ENCODE results near the gene MID1.

The MID1 gene

DNA sequence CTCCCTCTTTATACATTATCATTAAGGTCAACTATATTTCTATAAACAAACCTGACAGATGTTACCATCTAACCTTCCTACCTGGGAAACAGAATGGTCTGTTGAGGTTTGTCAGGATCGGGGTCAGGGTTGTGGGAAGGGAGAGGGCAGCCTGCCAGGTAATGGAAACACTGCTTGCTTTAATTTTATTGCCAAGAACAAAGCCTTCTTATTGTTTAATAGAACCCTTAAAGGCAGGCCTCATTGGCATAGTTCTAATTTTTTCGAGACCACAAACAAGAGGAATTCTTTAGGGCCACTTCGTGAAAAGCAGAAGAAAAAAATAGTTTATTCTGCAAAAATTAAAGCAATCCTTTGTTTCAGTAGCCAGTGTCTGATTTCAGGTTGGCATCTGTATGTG, 113.2 kb downstream of the MID1 start:
- H3K27ac ChIP-seq (ENCODE audit: low read length): no peak overlapping the region
- no peaks in the 10 kb centered on the region for H4K20me1 ChIP-seq (ENCODE audit: insufficient read depth, low read length)
- H3K4me2 ChIP-seq (ENCODE audit: low read length): no peak overlapping the region
- H3K36me3 ChIP-seq (replicated peaks; ENCODE audit: low read depth, low read length): no peaks in the 10 kb centered on the region
- no peaks in the 10 kb centered on the region for H3K27me3 ChIP-seq (ENCODE audit: low read depth, low read length)
- no peak for TF ChIP-seq EZH2phosphoT487 (IDR thresholded peaks at IDR 0.05; ENCODE audit: low read depth)
- TF ChIP-seq, protein P1, sequence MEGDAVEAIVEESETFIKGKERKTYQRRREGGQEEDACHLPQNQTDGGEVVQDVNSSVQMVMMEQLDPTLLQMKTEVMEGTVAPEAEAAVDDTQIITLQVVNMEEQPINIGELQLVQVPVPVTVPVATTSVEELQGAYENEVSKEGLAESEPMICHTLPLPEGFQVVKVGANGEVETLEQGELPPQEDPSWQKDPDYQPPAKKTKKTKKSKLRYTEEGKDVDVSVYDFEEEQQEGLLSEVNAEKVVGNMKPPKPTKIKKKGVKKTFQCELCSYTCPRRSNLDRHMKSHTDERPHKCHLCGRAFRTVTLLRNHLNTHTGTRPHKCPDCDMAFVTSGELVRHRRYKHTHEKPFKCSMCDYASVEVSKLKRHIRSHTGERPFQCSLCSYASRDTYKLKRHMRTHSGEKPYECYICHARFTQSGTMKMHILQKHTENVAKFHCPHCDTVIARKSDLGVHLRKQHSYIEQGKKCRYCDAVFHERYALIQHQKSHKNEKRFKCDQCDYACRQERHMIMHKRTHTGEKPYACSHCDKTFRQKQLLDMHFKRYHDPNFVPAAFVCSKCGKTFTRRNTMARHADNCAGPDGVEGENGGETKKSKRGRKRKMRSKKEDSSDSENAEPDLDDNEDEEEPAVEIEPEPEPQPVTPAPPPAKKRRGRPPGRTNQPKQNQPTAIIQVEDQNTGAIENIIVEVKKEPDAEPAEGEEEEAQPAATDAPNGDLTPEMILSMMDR (IDR thresholded peaks at IDR 0.05; ENCODE audit: low read depth, low read length): no peak
- no peaks in the 10 kb centered on the region for H3K4me1 ChIP-seq (ENCODE audit: low read length)
- H3K9me3 ChIP-seq (ENCODE audit: insufficient read depth, low read length): no peaks in the 10 kb centered on the region
- no peaks in the 10 kb centered on the region for H3K79me2 ChIP-seq (ENCODE audit: low read length)
- no peak overlapping the region for H3K9ac ChIP-seq (ENCODE audit: low read length)
- no peak overlapping the region for H3K4me3 ChIP-seq (ENCODE audit: low read length)
- H2AFZ ChIP-seq (ENCODE audit: low read depth, low read length): no peak overlapping the region

GRCh38 chrX:10506781-10507180, 113.6 kb downstream of the MID1 start:
- H2AFZ ChIP-seq (ENCODE audit: low read depth, low read length): no peak overlapping the region
- H3K4me1 ChIP-seq (ENCODE audit: low read length): no peaks in the 10 kb centered on the region
- H3K36me3 ChIP-seq (replicated peaks; ENCODE audit: low read depth, low read length): no peaks in the 10 kb centered on the region
- H3K27me3 ChIP-seq (ENCODE audit: low read depth, low read length): no peaks in the 10 kb centered on the region
- H3K4me3 ChIP-seq (ENCODE audit: low read length): no peak overlapping the region
- no peak overlapping the region for H3K9ac ChIP-seq (ENCODE audit: low read length)
- no peaks in the 10 kb centered on the region for H3K79me2 ChIP-seq (ENCODE audit: low read length)
- no peaks in the 10 kb centered on the region for H3K9me3 ChIP-seq (ENCODE audit: insufficient read depth, low read length)
- H3K4me2 ChIP-seq (ENCODE audit: low read length): no peak overlapping the region
- H4K20me1 ChIP-seq (ENCODE audit: insufficient read depth, low read length): no peaks in the 10 kb centered on the region
- H3K27ac ChIP-seq (ENCODE audit: low read length): no peak overlapping the region
- TF ChIP-seq, protein P1 (IDR thresholded peaks at IDR 0.05; ENCODE audit: low read depth, low read length): no peak
- no peak for TF ChIP-seq EZH2phosphoT487 (IDR thresholded peaks at IDR 0.05; ENCODE audit: low read depth)

DNA sequence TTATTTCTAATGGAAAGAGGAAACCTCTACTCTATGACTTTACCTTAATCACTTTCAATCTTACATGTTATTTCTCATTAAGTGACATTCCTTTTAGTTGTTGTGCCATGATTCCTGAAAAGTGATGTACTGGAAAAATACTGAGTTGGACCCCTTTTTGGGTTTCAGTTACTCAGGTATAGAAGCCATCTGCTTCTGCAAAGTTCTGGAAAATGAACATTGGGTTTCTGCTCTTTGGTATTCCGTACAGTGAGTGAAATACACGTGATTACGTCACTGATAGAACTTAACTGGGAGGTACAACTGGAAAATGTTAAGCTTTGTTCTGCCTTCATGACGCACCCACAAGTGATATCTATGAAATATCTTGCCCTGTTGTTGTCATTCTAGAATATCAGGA, 114.7 kb downstream of the MID1 start:
- H3K9me3 ChIP-seq (ENCODE audit: insufficient read depth, low read length): no peaks in the 10 kb centered on the region
- no peaks in the 10 kb centered on the region for H3K4me1 ChIP-seq (ENCODE audit: low read length)
- no peak for TF ChIP-seq EZH2phosphoT487 (IDR thresholded peaks at IDR 0.05; ENCODE audit: low read depth)
- TF ChIP-seq, protein P1 (IDR thresholded peaks at IDR 0.05; ENCODE audit: low read depth, low read length): no peak
- H3K27ac ChIP-seq (ENCODE audit: low read length): no peak overlapping the region
- no peak overlapping the region for H3K9ac ChIP-seq (ENCODE audit: low read length)
- H3K27me3 ChIP-seq (ENCODE audit: low read depth, low read length): no peaks in the 10 kb centered on the region
- H2AFZ ChIP-seq (ENCODE audit: low read depth, low read length): no peak overlapping the region
- no peaks in the 10 kb centered on the region for H3K79me2 ChIP-seq (ENCODE audit: low read length)
- H4K20me1 ChIP-seq (ENCODE audit: insufficient read depth, low read length): no peaks in the 10 kb centered on the region
- no peak overlapping the region for H3K4me2 ChIP-seq (ENCODE audit: low read length)
- H3K4me3 ChIP-seq (ENCODE audit: low read length): no peak overlapping the region
- H3K36me3 ChIP-seq (replicated peaks; ENCODE audit: low read depth, low read length): no peaks in the 10 kb centered on the region

DNA sequence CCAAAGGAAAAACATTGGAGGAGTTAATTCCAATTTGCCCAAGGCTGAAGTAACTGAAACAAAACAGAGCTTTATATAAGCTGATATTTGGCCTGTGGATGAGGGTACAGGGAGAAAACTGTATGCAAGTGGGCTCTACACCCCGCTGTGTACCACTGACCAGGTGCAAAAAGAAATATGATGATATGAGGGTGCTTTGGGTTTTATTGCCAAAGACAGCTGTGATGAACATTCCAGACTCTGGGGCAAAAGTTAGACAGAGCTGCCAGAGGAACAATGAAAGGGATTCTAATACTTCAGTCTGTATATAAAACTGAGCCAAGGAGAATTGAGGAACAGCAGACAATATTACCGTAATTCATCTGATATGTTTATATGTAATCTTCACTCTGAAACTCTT, 117.4 kb downstream of the MID1 start:
- Histone ChIP-seq H3K9me3 (ENCODE audit: insufficient read depth, low read length) (no peaks in the 10 kb centered on the region), H3K4me3 (ENCODE audit: low read length) (no peak overlapping the region), H3K36me3 (replicated peaks; ENCODE audit: low read depth, low read length) (no peaks in the 10 kb centered on the region), H3K9ac (ENCODE audit: low read length) (no peak overlapping the region), H3K4me1 (ENCODE audit: low read length) (no peaks in the 10 kb centered on the region), H4K20me1 (ENCODE audit: insufficient read depth, low read length) (no peaks in the 10 kb centered on the region), H3K79me2 (ENCODE audit: low read length) (no peaks in the 10 kb centered on the region), H3K27me3 (ENCODE audit: low read depth, low read length) (no peaks in the 10 kb centered on the region), H2AFZ (ENCODE audit: low read depth, low read length) (no peak overlapping the region), H3K27ac (ENCODE audit: low read length) (no peak overlapping the region), H3K4me2 (ENCODE audit: low read length) (no peak overlapping the region)
- TF ChIP-seq, protein P1 (IDR thresholded peaks at IDR 0.05; ENCODE audit: low read depth, low read length): no peak
- TF ChIP-seq EZH2phosphoT487 (IDR thresholded peaks at IDR 0.05; ENCODE audit: low read depth): no peak
